ENCODE results near the gene EPOP.

The EPOP gene

GRCh38 chr17:38674749-38675615 is at the start of gene EPOP:
Gene EPOP (minus strand): TSS chr17:38674957. CDS start chr17:38674495, 462 bp downstream.
- peak; percentile 92 for DNase-seq

GRCh38 chr17:38721802-38722201 is 47.0 kb upstream of the EPOP start:
- no peak for DNase-seq

GRCh38 chr17:38720941-38721340 is 46.2 kb upstream of the EPOP start:
- no peak for DNase-seq

- peak; percentile 31 for DNase-seq
These were observed 45.3 kb upstream of the EPOP start for GRCh38 chr17:38719943-38720641.

GRCh38 chr17:38719289-38719942 is 44.7 kb upstream of the EPOP start:
- DNase-seq = no peak

- DNase-seq = no peak
These were observed 42.5 kb upstream of the EPOP start for GRCh38 chr17:38717139-38717745.

GRCh38 chr17:38716368-38717005 is 41.7 kb upstream of the EPOP start:
- DNase-seq = no peak

- DNase-seq = no peak
These were observed 40.6 kb upstream of the EPOP start for GRCh38 chr17:38715216-38715943.

GRCh38 chr17:38713456-38714075 is 38.8 kb upstream of the EPOP start:
- DNase-seq = no peak

GRCh38 chr17:38712593-38712992 is 37.8 kb upstream of the EPOP start:
- no peak for DNase-seq

GRCh38 chr17:38711792-38712571 is 37.2 kb upstream of the EPOP start:
- DNase-seq = no peak

GRCh38 chr17:38710985-38711384 is 36.2 kb upstream of the EPOP start:
- no peak for DNase-seq

GRCh38 chr17:38710604-38710962 is 35.8 kb upstream of the EPOP start:
- no peak for DNase-seq

GRCh38 chr17:38709864-38710603 is 35.3 kb upstream of the EPOP start:
- DNase-seq = no peak

GRCh38 chr17:38709104-38709820 is 34.5 kb upstream of the EPOP start:
- DNase-seq = no peak

GRCh38 chr17:38707678-38708351 is 33.1 kb upstream of the EPOP start:
- DNase-seq = no peak

GRCh38 chr17:38706505-38707216 is 31.9 kb upstream of the EPOP start:
- peak; percentile 61 for DNase-seq

All from CD4-positive, alpha-beta T cell treated with Interleukin-17A for 4 hours (primary cell).